AG10803 (cell line): ENCODE data around the gene TNFRSF1A.
A peak's percentile ranks its signal among the peaks of the same experiment; 100 is the strongest.

ENCODE experiments used
- DNase-seq: peaks from one replicate; pipeline ENCODE4 v3.0.0; 2010; ENCODE audit warnings: low read depth
- H3K4me3 ChIP-seq: 2 replicates; pipeline ENCODE4 v1.5.1; 2011; ENCODE audit warnings: mild to moderate bottlenecking, low read length, control low read depth
- TF ChIP-seq, protein P1 (sequence below): conservative IDR thresholded peaks from 2 replicates; pipeline ENCODE4 v1.5.1; 2011; ENCODE audit warnings: mild to moderate bottlenecking, low read length, control low read depth, inconsistent platforms

The TNFRSF1A gene

DNA sequence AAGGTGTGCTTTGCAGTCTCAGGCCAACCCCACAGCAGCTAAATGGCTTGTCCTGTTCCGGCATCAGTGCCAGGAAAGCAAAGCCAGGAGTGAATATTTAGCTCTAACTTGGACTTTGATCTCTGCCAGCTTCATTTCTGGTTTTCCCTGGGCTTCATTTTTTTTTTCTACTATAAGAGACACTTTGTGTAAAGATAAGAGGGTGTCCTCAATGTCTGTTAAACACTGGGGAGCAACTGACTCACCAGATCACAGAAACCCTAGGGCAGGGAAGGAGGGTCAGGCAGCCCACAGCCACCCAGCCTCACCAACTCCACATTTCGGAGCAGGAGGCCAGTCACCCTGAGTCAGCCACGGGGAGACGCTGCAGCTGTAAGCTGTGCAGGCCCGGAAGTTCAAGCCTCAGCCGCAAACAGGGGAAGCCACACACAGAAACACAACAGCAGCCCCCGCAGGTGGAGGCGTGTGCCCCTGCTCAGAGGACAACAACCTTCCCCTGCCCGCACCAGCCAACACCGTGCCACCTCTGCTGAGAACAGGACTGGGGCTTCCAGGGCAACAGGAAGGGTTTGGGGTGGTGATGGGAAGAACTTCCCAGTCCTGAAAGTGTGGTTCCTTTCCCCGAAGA is 6.3 kb downstream of the TNFRSF1A start:
- H3K4me3 ChIP-seq = peak overlapping the region; percentile 100
- TF ChIP-seq, protein P1, sequence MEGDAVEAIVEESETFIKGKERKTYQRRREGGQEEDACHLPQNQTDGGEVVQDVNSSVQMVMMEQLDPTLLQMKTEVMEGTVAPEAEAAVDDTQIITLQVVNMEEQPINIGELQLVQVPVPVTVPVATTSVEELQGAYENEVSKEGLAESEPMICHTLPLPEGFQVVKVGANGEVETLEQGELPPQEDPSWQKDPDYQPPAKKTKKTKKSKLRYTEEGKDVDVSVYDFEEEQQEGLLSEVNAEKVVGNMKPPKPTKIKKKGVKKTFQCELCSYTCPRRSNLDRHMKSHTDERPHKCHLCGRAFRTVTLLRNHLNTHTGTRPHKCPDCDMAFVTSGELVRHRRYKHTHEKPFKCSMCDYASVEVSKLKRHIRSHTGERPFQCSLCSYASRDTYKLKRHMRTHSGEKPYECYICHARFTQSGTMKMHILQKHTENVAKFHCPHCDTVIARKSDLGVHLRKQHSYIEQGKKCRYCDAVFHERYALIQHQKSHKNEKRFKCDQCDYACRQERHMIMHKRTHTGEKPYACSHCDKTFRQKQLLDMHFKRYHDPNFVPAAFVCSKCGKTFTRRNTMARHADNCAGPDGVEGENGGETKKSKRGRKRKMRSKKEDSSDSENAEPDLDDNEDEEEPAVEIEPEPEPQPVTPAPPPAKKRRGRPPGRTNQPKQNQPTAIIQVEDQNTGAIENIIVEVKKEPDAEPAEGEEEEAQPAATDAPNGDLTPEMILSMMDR = peak; percentile 71
- peak; percentile 84 for DNase-seq

DNA sequence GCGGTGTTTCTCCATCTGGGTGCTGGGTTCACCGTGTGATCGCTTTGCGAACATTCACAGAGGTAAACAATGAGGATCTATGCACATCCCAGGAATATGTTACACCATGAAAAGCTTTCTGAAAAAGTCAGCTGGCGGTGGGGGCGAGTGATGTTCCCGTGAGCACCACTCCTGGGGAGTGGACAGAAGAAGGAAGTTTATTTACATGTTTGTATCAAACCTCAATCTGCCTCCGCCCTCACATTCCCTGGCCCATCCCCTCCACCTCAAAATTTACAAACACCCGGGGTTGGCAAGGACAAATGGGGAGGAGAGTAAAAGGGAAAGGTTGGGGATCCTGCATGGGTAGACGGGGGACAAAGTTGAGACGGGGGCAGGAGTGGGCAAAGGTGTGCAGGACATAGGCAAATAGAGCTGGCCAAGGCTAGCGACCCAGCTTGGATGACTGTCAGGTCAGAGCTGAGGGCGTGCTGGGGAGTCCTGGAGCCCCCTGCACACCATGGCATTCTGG is 6.9 kb downstream of the TNFRSF1A start:
- TF ChIP-seq, protein P1 = no peak
- DNase-seq = peak; percentile 65
- peak overlapping the region; percentile 100 for H3K4me3 ChIP-seq

DNA sequence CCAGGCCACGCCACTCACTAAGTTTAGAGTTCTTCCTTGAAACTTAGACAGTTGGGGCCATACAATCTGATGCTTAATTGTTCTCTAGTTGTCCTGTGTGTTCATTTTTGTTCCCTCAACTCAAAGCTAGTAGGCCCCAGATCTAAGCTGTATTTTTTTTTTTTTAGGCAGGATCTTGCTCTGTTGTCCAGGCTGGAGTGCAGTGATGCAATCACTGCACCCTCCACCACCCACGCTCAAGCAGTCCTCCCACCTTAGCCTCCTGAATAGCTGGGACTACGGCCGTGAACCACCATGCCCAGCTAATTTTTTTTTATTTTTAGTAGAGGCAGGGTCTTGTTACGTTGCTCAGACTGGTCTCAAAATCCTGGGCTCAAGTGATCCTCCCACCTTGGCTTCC is 7.5 kb downstream of the TNFRSF1A start:
- TF ChIP-seq, protein P1 = no peak
- H3K4me3 ChIP-seq = no peak overlapping the region
- DNase-seq = no peak

DNA sequence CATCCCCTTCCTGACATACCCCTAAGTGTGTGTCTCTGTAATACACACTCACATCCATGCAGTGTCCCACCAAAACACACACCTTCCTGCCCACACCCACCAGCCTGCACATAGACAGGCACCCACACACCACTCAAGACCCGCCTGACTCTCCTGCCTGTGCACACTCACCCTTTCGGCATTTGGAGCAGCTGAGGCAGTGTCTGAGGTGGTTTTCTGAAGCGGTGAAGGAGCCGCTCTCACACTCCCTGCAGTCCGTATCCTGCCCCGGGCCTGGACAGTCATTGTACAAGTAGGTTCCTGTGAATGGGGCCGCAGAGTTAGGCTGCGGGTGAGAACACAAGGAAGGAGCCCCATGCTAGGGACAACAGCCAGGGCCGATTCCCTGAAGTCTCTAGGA is 8.3 kb downstream of the TNFRSF1A start:
- H3K4me3 ChIP-seq = peak overlapping the region; percentile 3; the same call in 1 of the 2 replicates
- TF ChIP-seq, protein P1 = no peak
- DNase-seq = peak; percentile 75

DNA sequence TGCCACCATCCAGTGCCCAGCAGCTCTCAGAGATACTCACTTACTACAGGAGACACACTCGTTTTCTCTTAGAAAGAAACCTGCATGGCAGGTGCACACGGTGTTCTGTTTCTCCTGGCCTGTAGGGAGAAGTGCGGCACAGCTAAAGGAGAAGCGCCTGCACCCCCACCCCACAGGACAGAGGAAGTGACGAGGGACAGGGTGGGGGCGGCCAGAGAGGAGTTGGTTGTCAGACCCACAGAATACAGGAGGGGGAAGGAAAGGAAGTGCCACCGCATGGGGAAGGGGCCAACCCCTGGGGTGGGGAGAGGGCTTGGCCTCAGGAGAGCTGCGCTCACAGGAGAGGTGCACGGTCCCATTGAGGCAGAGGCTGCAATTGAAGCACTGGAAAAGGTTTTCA is 8.8 kb downstream of the TNFRSF1A start:
- TF ChIP-seq, protein P1 = no peak
- H3K4me3 ChIP-seq = no peak overlapping the region
- DNase-seq = no peak

DNA sequence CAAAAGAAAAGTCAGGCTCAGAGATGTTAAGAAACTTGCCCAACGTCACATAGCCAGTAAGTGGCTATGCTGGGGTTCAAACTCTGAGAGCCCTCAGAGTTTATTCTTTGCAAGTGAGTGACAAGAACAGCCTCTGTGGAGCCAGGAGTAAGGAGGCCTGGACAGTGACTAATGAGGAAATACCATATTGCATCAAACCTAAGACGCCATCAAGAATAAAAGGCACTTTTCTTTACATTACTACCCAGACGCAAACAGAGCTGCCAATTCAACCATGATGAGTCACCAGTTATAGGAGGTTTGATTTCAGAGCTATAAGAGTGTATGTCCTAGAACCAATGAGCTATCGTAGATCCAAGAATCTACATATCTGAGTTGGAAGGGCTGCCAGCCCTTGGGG is 9.4 kb downstream of the TNFRSF1A start:
- no peak for DNase-seq
- TF ChIP-seq, protein P1 = no peak
- H3K4me3 ChIP-seq = no peak overlapping the region

DNA sequence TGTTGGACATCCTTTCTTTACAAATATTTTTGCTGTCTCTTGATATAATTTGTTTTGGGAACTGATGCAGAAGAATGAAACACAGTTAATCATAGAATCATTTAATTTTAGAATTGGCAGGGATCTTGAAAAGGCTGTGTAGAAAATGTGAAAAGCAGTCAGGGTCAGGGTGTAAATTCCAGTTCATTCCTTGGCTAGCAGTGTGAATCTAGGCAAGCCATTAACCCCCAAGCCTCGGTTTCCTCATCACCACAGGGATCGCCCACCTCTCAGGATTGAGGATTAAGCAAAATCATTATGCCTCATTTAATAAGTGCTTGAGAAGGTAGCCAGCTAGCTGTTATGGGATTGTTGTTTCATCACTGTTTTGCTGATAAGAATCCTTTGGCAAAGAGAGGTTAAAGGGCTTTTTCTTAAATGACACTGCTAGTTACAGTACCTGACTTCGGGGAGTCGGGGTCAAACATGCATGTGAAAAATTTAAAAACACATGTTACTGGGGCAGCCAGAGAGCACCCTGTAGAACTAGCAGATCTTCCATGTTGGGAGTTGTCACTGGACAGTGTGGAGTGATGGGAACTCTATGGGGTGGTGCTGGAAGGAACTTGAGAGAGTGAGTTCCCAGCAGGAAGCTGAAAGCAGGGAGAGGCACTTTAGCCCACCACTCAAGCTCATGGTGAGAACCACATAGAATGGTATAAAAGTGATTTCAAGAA is 10.7 kb downstream of the TNFRSF1A start:
- DNase-seq = no peak
- TF ChIP-seq, protein P1 = no peak
- no peak overlapping the region for H3K4me3 ChIP-seq
